GM21526 (cell line): ENCODE results near the gene PLG.
A peak's percentile ranks its signal among the peaks of the same experiment; 100 is the strongest.
"Not testable (repeated sequence)": the region's sequence is repeated elsewhere in the genome, so short reads cannot be mapped to it uniquely, and the experiment has no call there.

Experiments used
- ATAC-seq: cut with Tn5 transposase; IDR thresholded peaks from one replicate; pipeline ENCODE4 v1.9.1; 2021; ENCODE audit warnings: moderate library complexity; ENCODE audit not compliant: unreplicated experiment, low FRiP score

PLG gene

GRCh38 chr6:160701918-160702680 lies at the start of gene PLG:
Gene PLG, plus strand, starts transcription at chr6:160702244. Its CDS starts 61 bp downstream, at chr6:160702305.
- not testable (repeated sequence) for ATAC-seq

- ATAC-seq: no peak
Measured at GRCh38 chr6:160659562-160659961, 42.5 kb upstream of the PLG start.

- ATAC-seq: no peak
Measured at GRCh38 chr6:160661216-160661615, 40.8 kb upstream of the PLG start.

GRCh38 chr6:160662429-160662828 lies 39.6 kb upstream of the PLG start:
- ATAC-seq: no peak

- no peak for ATAC-seq
Measured at GRCh38 chr6:160662842-160663241, 39.2 kb upstream of the PLG start.

GRCh38 chr6:160664198-160664597 lies 37.8 kb upstream of the PLG start, which contains the start of gene LPA:
Gene LPA, minus strand, starts transcription at chr6:160664275. Its CDS starts 61 bp downstream, at chr6:160664214.
- ATAC-seq: not testable (repeated sequence)

GRCh38 chr6:160667639-160668481 lies 34.2 kb upstream of the PLG start:
- ATAC-seq: peak; percentile 94

- ATAC-seq: no peak
Measured at GRCh38 chr6:160668589-160668988, 33.5 kb upstream of the PLG start.

- not testable (repeated sequence) for ATAC-seq
Measured at GRCh38 chr6:160676418-160676817, 25.6 kb upstream of the PLG start.

GRCh38 chr6:160678230-160678629 lies 23.8 kb upstream of the PLG start:
- no peak for ATAC-seq

- ATAC-seq: no peak
Measured at GRCh38 chr6:160678744-160679401, 23.2 kb upstream of the PLG start.

- no peak for ATAC-seq
Measured at GRCh38 chr6:160679402-160679769, 22.7 kb upstream of the PLG start.

- ATAC-seq: not testable (repeated sequence)
Measured at GRCh38 chr6:160685101-160685761, 16.8 kb upstream of the PLG start.

- ATAC-seq: no peak
Measured at GRCh38 chr6:160685762-160686450, 16.1 kb upstream of the PLG start.

- no peak for ATAC-seq
Measured at GRCh38 chr6:160690458-160690857, 11.6 kb upstream of the PLG start.

GRCh38 chr6:160691617-160692016 lies 10.4 kb upstream of the PLG start:
- ATAC-seq: no peak

- no peak for ATAC-seq
Measured at GRCh38 chr6:160692369-160692959, 9.6 kb upstream of the PLG start.

GRCh38 chr6:160695025-160695424 lies 7.0 kb upstream of the PLG start:
- ATAC-seq: not testable (repeated sequence)

- ATAC-seq: not testable (repeated sequence)
Measured at GRCh38 chr6:160695622-160696021, 6.4 kb upstream of the PLG start.
